HG03520 (cell line): ENCODE data around the gene C1QTNF6.

Experiments used
- ATAC-seq: cut with Tn5 transposase; IDR thresholded peaks from one replicate; pipeline ENCODE4 v1.9.1; 2021; ENCODE audit warnings: mild to moderate bottlenecking, moderate library complexity; ENCODE audit not compliant: unreplicated experiment

C1QTNF6 gene

DNA sequence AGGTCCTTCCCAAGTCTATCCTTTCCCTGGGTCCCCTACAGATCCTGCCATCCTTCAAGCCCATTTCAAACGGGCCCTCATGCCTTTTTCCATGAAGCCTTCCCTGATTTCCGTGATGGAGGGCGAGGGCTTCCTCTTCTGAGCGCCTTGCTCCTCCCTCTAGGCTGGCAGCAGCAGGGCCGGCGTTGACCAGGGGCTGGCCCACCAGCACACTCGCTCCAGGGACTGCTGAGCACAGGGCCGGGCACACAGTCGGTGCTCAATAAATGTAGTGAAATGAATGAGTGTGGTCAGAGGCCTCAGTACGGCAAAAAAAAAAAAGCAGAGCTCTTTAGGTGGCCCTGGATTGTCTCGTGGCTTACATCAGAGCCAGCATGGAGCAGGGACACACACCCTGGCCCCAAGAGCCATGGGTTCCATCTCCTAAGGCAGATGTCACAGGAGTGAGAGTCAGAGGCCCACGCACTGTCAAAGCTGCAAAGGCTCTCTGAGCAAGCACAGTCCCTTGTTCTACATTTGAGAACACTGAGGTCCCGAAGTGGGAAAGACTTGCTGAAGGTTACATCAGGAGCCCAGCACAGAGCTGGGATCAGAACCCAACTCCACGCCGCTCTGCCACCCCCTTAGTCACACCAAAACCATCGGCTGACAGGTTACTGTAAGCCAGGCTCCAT lies 41.4 kb downstream of the C1QTNF6 start:
- ATAC-seq: no peak

DNA sequence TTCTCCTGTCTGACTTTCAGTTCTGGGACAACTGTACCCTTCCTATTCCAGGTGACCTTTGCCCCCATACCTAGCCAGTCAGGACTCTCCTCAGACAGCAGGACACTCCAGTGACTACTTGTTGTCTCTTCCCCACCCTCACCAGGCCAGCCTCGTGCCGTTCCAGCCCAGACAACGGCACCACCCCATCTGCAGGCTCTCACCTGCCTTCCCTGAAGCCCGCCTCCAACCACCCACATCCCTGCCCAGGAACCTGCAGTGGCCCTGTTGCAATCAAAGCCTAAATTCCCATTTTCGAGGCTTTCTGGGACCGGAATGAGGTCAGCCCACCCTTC lies 42.0 kb downstream of the C1QTNF6 start:
- no peak for ATAC-seq

DNA sequence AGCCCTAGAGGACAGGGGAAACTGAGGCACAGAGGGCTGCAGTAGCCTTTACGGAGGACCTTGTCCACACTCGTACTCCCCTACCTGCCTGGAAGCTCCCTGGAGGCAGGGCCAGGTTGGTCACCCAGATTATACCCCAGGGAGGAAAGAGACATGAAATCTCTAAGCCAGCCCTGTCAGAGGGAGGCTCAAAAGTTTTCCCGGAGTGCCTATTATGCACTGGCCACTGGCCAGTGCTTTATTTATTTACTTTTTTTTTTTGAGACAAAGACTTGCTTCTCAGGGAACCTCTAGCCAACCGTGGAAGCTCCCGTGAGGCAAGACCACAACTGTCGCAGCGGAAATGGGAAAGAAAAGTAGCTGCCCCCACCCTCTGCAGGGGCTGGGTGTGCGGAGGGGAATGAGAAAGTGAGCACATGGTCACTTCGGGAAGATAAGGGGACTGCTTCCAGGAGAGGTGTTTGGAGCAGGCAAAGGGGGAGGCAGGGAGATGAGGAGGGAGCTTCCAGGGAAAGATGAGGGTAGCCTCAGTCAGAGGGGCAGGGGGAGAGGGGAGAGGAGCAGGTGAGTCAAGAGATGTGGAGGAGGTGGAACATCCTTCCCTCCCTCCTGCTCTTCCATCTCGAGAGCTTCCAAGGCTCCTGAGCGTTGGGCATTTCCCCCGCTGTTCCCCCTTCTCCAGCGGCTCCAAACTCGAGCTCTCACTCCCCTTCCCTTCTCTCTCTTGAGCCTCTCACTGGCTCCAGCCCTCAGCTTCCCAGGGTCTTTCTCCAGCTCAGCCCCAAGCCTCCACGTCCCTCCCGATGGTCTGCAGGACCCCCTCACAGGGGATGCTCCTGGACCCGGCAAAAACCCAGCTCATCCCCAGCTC lies 42.6 kb downstream of the C1QTNF6 start:
- no peak for ATAC-seq

DNA sequence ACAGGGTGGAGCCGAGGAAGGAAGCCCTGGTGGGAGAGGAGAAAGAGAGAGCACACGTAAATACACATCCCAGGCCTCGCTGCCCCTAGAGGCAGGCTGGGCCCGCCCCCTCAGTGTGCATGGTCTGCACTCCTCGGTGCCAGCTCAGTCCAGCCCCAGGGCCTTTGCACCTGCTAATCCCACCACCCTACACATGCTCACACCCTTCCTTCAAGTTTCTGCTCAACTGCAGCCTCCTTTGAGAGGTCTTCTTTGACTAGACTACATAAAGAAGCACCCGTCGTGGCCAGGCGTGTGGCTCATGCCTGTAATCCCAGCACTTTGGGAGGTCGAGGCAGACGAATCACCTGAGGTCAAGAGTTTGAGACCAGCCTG lies 43.9 kb downstream of the C1QTNF6 start:
- ATAC-seq: no peak

DNA sequence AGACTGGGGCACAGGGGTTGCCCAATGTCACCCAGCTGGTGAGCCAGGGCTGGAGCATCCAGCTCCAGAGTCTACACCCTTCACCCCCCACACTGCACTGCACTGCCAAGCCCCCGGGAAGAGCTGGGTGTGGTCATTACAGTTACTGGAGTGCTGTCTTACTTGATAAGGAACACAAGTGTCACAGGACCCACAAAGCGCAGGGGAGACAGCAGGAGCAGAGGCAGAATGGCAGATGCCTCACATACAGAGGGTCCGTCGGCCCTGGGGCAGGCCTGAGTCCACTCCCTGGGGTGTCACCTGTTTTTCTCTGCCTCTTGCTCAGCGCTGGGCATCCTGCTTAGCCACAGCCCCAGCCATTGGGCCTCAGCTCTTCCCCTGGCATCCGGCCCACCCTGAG lies 46.1 kb downstream of the C1QTNF6 start:
- no peak for ATAC-seq

DNA sequence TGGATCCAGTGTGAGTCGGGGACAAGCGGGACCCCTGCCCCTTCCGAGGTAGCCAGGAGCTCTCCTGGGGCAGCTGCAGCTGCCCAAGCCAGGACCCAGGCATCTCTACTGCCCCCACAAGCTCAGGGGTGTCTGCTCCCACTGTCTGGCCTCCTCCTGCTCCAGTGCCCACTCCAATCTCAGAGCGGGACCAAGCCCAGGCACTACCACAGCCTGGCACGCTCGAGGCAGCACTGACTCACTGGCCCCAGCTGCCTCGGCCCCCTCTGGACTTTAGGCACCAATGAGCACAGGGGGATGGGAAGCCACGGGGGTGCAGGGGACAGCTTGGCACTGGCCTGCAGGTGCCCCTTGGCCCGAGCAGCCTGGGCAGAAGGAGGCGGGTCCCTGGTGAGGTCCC lies 46.6 kb downstream of the C1QTNF6 start:
- no peak for ATAC-seq

DNA sequence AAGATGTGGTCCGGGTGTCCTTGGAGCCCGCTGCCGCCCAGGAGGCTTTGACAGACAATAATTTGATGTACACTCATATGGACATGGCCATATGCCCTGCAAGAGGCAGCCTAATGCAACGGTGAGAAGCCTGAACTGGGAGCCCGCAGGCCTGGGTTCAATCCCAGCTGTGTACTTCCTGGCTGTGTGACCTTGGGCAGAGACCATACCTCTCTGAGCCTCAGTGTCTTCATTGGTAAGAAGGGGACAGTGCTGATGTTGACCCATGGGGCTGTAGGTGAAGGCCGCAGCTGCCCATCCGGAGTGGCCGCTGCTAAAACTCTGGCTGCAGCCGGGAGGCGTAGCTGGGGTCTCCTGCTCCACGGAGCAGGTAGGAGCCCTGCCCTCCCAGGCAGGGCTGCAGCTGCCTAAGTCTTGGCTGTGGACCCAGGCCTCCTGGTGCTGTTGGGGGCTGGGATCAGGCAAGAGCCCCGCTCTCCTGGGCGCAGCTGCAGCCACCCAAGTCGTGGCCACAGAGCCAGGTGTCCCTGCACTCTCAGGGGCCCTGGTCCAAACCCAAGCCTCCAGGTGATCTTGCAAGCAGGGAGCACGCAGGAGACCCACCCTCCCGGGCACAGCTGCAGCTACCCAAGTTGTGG lies 47.2 kb downstream of the C1QTNF6 start:
- no peak for ATAC-seq

DNA sequence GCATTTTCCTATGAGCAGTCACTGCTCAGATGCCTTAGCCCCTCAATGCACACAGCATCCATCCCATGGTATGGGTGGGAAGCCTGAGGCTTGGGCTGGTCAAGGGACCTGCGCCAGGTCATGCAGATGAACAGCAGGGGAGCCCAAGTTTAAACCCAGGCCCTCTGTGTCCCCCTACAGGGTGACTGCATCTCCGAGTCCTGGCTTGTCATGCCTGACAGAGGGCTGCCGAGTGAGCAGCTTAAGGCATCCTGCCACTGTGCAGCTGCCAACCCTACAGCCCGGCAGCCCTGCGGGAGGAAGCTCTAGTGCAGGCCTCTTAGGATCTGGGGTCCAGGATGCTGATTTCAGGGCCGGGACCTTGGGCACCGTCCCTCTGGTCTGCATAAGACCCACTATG lies 48.3 kb downstream of the C1QTNF6 start:
- no peak for ATAC-seq

DNA sequence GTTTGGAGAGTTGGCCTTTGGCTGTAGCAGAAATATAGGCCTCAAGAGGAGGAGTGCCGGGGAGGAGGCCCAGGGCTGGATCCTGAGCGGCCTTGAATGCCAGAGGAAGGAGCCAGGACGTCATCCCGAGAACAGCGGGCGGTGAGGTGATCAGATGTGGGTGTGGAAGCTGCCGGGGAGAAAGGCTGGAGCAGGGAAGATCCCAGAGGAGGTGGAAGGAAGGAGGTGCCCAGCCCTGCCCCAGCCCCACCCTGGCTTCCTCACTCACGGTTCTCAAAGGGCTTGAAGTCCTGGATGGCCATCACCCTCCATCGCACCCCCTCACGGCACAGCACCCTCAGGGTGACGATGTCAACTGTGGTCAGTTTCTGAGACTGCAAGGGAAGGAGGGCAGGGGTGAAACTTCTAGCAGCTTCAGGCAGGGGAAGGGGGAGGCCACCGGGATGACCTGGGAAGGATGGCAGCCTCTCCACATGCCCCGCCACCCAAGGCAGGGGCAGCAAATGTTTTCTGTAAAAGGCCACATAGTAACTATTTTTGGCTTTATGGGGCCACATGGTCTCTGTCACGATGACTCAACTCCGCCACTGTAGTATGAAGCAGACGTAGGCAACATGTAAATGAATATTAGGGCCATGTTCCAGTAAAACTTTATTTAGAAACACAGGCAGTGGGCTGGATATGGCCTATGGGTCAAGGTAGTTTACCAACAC lies 49.0 kb downstream of the C1QTNF6 start:
- ATAC-seq: no peak

DNA sequence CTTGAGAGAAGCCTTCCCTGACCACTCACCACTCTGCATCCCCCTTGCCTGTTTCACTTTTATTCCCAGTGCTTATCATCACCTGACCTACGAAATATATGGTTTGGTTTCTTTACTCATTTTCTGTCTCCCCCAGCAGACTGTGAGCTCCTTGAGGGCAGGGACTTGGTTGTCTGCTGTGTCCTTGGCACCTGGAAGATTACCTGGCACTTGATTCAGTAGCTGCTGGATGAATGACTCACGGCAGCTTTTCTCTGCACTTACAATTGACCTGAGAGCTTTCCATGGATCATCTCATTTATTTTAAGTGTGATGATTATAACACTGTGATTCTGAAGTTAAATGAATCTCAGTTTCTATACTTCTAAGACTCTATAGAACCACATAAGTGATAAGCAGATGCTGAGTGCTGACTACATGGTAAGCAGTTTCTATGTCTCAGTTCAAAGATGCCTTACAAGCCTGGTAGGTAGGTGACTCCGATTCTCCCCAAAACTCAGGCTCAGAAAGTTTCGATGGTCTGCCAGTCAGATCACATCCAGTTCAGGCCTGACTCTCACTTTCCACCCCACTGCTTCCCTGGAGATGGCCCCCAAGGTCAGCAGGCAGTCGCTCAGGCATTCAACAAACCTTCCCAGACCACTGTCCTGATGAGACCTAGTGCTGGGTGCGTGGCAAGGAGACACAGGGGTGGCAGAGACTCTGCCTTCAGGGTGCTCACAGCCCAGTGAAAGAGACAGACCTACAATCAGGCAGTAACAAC lies 50.0 kb downstream of the C1QTNF6 start:
- ATAC-seq: no peak

DNA sequence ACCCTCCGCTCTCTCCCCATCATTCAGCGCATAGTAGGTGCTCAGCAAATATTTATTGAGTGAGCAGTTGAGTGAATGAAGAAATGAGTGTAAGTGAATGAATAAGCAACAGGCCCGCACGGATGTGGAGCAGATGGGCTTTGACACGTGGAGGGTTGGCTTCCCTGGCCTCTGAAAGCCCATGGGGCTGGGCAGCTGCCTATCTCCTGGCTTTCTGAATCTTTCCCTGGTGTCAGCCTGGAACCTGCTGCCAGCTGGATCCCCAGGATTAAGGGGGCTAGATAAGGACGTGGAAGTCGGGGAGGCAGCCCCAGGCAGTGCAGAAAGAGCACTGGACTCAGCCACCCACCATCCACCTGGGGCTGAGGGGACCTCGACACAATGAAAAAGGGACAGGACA lies 50.9 kb downstream of the C1QTNF6 start:
- no peak for ATAC-seq

DNA sequence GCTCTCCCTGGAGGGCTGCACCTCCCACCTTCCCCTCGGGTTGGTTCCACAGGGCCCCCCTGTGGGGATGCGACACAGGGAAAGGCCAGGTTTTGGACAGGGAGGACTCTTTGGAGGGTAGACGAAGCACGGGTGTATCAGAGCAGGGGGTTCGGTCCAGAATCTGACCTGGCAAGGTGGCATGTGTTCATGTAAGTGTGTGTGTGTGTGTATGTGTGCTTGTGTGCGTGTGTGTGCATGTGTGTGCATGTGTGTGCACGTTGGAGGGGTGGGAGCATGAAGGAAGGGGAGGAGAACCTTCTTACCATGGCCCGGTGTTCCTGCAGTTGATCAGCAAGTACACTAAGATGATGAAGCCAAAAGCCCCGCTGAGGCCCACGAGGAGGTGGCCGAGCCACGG lies 53.0 kb downstream of the C1QTNF6 start:
- ATAC-seq: no peak

DNA sequence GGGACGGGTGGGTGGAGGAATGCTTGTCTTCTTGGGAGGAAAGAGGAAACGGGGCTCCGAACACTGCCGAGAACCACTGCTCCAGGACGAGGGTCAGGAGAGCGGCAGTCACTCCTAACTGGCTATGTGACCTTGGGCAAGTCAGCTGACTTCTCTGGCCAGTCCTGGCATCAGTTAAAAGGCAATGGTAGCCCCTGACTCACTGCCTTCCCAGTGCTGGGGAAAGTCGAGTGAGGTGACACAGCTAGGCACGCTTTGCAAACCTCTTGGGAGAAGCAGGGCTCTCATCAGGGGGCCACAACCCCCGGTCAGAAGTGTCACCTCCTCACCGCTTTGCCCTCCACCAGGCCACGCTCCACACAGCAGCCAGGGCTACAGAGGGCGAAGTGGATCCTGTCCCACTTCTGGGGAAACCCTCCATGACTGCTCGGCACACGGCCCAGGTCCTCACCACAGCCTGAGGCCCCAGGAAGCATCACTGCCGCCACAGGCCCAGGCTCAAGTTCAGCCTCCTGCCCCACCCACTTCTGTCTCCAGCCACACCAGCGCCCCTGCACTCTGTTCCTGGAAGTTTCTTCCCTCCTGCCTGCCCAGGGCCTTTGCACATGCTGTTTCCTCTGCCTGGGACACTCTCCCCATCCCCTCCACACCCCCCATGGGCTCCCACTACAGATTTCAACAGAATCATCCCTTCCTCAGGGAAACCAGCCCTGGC lies 54.6 kb downstream of the C1QTNF6 start:
- no peak for ATAC-seq

DNA sequence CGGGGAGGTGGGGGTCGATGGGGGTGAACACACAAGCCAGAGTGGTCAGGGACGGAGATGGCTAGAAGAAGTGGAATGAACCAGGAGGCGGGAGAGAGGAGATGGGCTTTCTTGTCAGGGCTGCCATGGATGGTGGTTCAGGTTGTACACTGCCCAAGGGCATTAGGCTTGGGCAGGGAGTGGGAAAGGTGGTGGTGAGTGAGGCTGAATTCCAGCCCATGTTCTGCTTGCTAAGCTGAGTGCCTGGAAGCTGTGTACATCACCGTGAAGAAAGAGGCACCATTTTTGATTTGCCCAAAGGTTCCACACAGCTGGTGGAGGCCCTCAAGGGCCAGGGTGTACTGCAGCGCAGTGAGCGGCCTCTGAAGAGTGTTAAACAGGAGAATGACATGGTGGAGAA lies 55.3 kb downstream of the C1QTNF6 start:
- no peak for ATAC-seq
